GM12878 (cell line): Measurements from ENCODE around the gene CAMK1. TPM values are rescaled to one million over a fixed set of nuclear protein-coding genes. Genes with fewer than 3 reads are reported as not detected.

ENCODE experiments used
- ATAC-seq: fragments of 200-7000 bp; cut with Tn5 transposase; 3 replicates; pipeline ENCODE4 v1.9.1; 2020; ENCODE audit warnings: mild to moderate bottlenecking, moderate library complexity
- BruUV-seq: library from RNA; stranded (reverse); fragments of 400-500 nt; replicated peaks from 2 replicates; lab custom pipeline; 2021; lab: Mats Ljungman, UMichigan
- CTCF ChIA-PET: fragments of 300-600 bp; sonication (Branson Sonifier 250); formaldehyde crosslinking; extraction: SDS; loops from one replicate; lab custom pipeline; 2021; ENCODE audit warnings: inconsistent platforms; lab: Yijun Ruan, JAX
- POLR2A ChIA-PET: fragments of 350-600 bp; formaldehyde crosslinking; extraction: SDS; loops from one replicate; lab custom pipeline; 2021; ENCODE audit warnings: inconsistent platforms; lab: Charles Lee
- RAD21 ChIA-PET: fragments of 300-600 bp; sonication (Branson Sonifier 250); formaldehyde crosslinking; loops from one replicate; lab custom pipeline; 2023; ENCODE audit warnings: antibody characterized with exemption; ENCODE audit not compliant: unreplicated experiment; lab: Charles Lee
- SMC1A ChIA-PET: fragments of 300-600 bp; sonication (Branson Sonifier 250); formaldehyde crosslinking; loops from one replicate; lab custom pipeline; 2023; ENCODE audit not compliant: unreplicated experiment, uncharacterized antibody; lab: Charles Lee
- DNase-seq: peaks from one replicate; pipeline ENCODE4 v3.0.0-alpha.2; 2011; ENCODE audit warnings: low read depth, low spot score
- FAIRE-seq: peaks from 3 replicates; lab custom pipeline; 2011; peaks lifted over from hg19 to GRCh38; lab: Jason Lieb, UNC
- H2AFZ ChIP-seq: 2 replicates; pipeline ENCODE4 v1.6.0; 2011; ENCODE audit warnings: low read depth, low read length, control low read depth; ENCODE audit not compliant: control insufficient read depth
- H3K27ac ChIP-seq: 2 replicates; pipeline ENCODE4 v1.5.1; 2011; ENCODE audit warnings: control low read depth; ENCODE audit not compliant: control insufficient read depth, insufficient read depth
- H3K27me3 ChIP-seq, 2 experiments: replicated peaks in 1 of 2; 2 replicates each; pipeline versions ENCODE4 v1.6.0 to v1.6.1; 2011; ENCODE audit warnings: low read length in 1 of 2; ENCODE audit not compliant: control insufficient read depth in 2 of 2, insufficient read depth in 2 of 2
- H3K36me3 ChIP-seq, 2 experiments: 2 replicates each; pipeline ENCODE4 v1.5.1; 2011; ENCODE audit warnings: low read length in 1 of 2; ENCODE audit not compliant: control insufficient read depth in 2 of 2, insufficient read depth in 2 of 2
- H3K4me1 ChIP-seq: 2 replicates; pipeline ENCODE4 v1.6.1; 2011; ENCODE audit warnings: mild to moderate bottlenecking, low read length, moderate library complexity, mixed read lengths; ENCODE audit not compliant: control insufficient read depth, insufficient read depth
- H3K4me2 ChIP-seq: 2 replicates; pipeline ENCODE4 v1.6.0; 2011; ENCODE audit warnings: control low read depth; ENCODE audit not compliant: control insufficient read depth, insufficient read depth
- H3K4me3 ChIP-seq: fragments of 200-600 bp; sonication (generic); 2 replicates; pipeline ENCODE4 v1.5.1; 2016
- H3K79me2 ChIP-seq: 2 replicates; pipeline ENCODE4 v1.6.0; 2011; ENCODE audit warnings: low read length; ENCODE audit not compliant: control insufficient read depth, insufficient read depth
- H3K9ac ChIP-seq: 2 replicates; pipeline ENCODE4 v1.8.0; 2011; ENCODE audit warnings: low read length, control low read depth, mixed read lengths; ENCODE audit not compliant: control insufficient read depth, insufficient read depth
- H3K9me3 ChIP-seq: replicated peaks from 3 replicates; pipeline ENCODE4 v1.5.1; 2011; ENCODE audit warnings: mild to moderate bottlenecking, low read length; ENCODE audit not compliant: control insufficient read depth, insufficient read depth
- H4K20me1 ChIP-seq: 2 replicates; pipeline ENCODE4 v1.6.0; 2011; ENCODE audit not compliant: control insufficient read depth, insufficient read depth
- MTA3 ChIP-seq: IDR thresholded peaks from 2 replicates; pipeline ENCODE4 v1.6.1; 2012; ENCODE audit warnings: low read length, inconsistent platforms, borderline replicate concordance
- NFYA ChIP-seq: IDR thresholded peaks from 2 replicates; pipeline ENCODE4 v1.6.1; 2011; ENCODE audit warnings: low read depth, mild to moderate bottlenecking, low read length, improper control_type of control experiment, borderline replicate concordance
- RUNX3 ChIP-seq: IDR thresholded peaks from 2 replicates; pipeline ENCODE4 v1.6.1; 2012; ENCODE audit warnings: low read length, inconsistent platforms
- SIN3A ChIP-seq: IDR thresholded peaks from 2 replicates; pipeline ENCODE4 v1.6.1; 2012; ENCODE audit warnings: low read depth, low read length, improper control_type of control experiment
- WGBS: methylation state at CpG from one replicate; pipeline ENCODE4 v1.1.6; 2016; ENCODE audit warnings: low lambda C conversion rate; ENCODE audit not compliant: insufficient replicate concordance, insufficient coverage; ENCODE audit errors: missing lambda C conversion rate; 5-methylcytosine and 5-hydroxymethylcytosine counted together
- in situ Hi-C: fragments of 300-500 bp; cut with MboI; formaldehyde crosslinking; loops from 9 replicates; pipeline ENCODE4 v1.14.3; 2018; ENCODE audit warnings: mixed read lengths
- intact Hi-C: fragments of 100-400 bp; cut with micrococcal nuclease; formaldehyde crosslinking; loops from one replicate; pipeline ENCODE4 v1.14.2; 2022; ENCODE audit not compliant: unreplicated experiment
- polyA plus RNA-seq, 11 experiments: library from polyadenylated mRNA; depleted of rRNA in 4 of 11; unstranded in 6 of 11; stranded (reverse) in 5 of 11; fragments of >200 nt; fragmentation: Nextera tagmentation in 4 of 11; fragmentation: Illumina TruSeq in 1 of 11; extraction: Ambion mirVana in 4 of 11; extraction: Trizol in 1 of 11; gene quantifications; 1 replicate in 1 of 11; 2 replicates in 10 of 11; pipeline versions ENCODE4 v1.2.1 to v1.2.3, GENCODE V29; 2011 to 2016; ENCODE audit warnings: inconsistent platforms in 2 of 11, missing spikeins in 2 of 11, low read depth in 1 of 11
- total RNA-seq, 4 experiments: library from RNA; depleted of rRNA in 3 of 4; stranded (reverse); fragments of >200 nt in 3 of 4; fragmentation: Illumina TruSeq in 1 of 4; extraction: Trizol in 1 of 4; gene quantifications; 2 replicates each; pipeline versions ENCODE4 v1.2.1 to v1.2.3, GENCODE V29; 2013 to 2021

The CAMK1 gene
- total and polyA plus RNA-seq, 10 of the 15 experiments (the other 5 are each of a cell fraction or from before 2014, with no cell fraction given) = 0.24 to 2.1 (median 0.51) TPM; not detected in 2

DNA sequence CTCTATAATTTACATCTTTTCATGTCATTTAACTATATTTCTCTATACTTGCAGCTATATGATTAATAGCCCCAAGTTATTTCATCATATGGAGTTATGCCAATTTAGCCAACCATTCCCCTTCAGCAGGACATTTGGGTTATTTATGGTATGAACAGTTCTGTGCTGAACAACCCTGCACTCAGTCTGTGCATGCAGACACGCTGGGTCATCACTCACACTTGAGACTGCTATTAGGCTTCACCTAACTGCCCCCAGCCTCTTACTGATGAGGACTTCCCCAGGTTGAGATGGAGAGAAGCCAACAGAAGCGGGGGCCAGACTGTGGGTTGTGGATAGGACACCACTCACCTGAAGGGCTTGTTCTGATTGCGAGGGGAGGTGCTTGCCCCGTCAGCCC, 15.2 kb upstream of the CAMK1 start:
- Histone ChIP-seq H3K9ac (no peak overlapping the region), H4K20me1 (no peaks in the 10 kb centered on the region), H3K79me2 (no peaks in the 10 kb centered on the region), H3K4me2 (no peak overlapping the region), H3K4me3 (no peak overlapping the region), H3K4me1 (peaks cover 14% of the 10 kb centered on the region), H3K36me3 (peaks cover 8 to 13% of the 10 kb centered on the region in 2 experiments; a peak in 3 of 4 replicates), H2AFZ (no peak overlapping the region), H3K27ac (no peak overlapping the region), H3K27me3 (no peaks in the 10 kb centered on the region), H3K9me3 (no peaks in the 10 kb centered on the region)
- no peak for TF ChIP-seq MTA3
- CTCF ChIA-PET = no interaction called here
- FAIRE-seq (no peak), ATAC-seq (no peak), DNase-seq (no peak)
- POLR2A ChIA-PET = no interaction called here
- SMC1A ChIA-PET = no interaction called here
- in situ Hi-C loops = no loop called here
- 93% methylated on average over 4 of the region's 4 CpGs for WGBS
- BruUV-seq = no TSS peak
- intact Hi-C loops = no loop called here
- RAD21 ChIA-PET = no interaction called here

- CTCF ChIA-PET = interaction anchor here (0.7 kb wide), 1 partner anchor 51 kb away, joined by 3 read pairs; no protein-coding TSS in a partner anchor
- no peak overlapping the region for H3K9ac ChIP-seq
- peaks cover 24% of the 10 kb centered on the region for H3K4me1 ChIP-seq
- POLR2A ChIA-PET = no interaction called here
- H3K79me2 ChIP-seq = no peaks in the 10 kb centered on the region
- no peak for FAIRE-seq
- WGBS = 92% methylated on average over 14 of the region's 14 CpGs
- ATAC-seq = no peak
- H3K27me3 ChIP-seq = no peaks in the 10 kb centered on the region
- BruUV-seq = no TSS peak
- no peak overlapping the region for H3K4me3 ChIP-seq
- in situ Hi-C loops = no loop called here
- no peaks in the 10 kb centered on the region for H4K20me1 ChIP-seq
- H3K4me2 ChIP-seq = no peak overlapping the region
- no peaks in the 10 kb centered on the region for H3K9me3 ChIP-seq
- H2AFZ ChIP-seq = no peak overlapping the region
- DNase-seq = no peak
- RAD21 ChIA-PET = no interaction called here
- SMC1A ChIA-PET = no interaction called here
- no peak overlapping the region for H3K27ac ChIP-seq
- peaks cover 4 to 7% of the 10 kb centered on the region in 2 experiments; a peak in 2 of 4 replicates for H3K36me3 ChIP-seq
- TF ChIP-seq NFYA = no peak
- TF ChIP-seq RUNX3 = no peak
- TF ChIP-seq SIN3A = no peak
- TF ChIP-seq, all 136 proteins: peak for 0
- intact Hi-C loops = no loop called here
Measured at GRCh38 chr3:9783954-9784353, 14.2 kb upstream of the CAMK1 start.
